GM21717 (cell line): ENCODE measurements around the gene USP17L30.
"Not testable (repeated sequence)": the region's sequence is repeated elsewhere in the genome, so short reads cannot be mapped to it uniquely, and the experiment has no call there.

Experiments
- ATAC-seq: cut with Tn5 transposase; IDR thresholded peaks from one replicate; pipeline ENCODE4 v1.9.1; 2021; ENCODE audit warnings: mild to moderate bottlenecking, moderate library complexity; ENCODE audit not compliant: unreplicated experiment

Gene USP17L30, protein sequence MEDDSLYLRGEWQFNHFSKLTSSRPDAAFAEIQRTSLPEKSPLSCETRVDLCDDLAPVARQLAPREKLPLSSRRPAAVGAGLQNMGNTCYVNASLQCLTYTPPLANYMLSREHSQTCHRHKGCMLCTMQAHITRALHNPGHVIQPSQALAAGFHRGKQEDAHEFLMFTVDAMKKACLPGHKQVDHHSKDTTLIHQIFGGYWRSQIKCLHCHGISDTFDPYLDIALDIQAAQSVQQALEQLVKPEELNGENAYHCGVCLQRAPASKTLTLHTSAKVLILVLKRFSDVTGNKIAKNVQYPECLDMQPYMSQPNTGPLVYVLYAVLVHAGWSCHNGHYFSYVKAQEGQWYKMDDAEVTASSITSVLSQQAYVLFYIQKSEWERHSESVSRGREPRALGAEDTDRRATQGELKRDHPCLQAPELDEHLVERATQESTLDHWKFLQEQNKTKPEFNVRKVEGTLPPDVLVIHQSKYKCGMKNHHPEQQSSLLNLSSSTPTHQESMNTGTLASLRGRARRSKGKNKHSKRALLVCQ

DNA sequence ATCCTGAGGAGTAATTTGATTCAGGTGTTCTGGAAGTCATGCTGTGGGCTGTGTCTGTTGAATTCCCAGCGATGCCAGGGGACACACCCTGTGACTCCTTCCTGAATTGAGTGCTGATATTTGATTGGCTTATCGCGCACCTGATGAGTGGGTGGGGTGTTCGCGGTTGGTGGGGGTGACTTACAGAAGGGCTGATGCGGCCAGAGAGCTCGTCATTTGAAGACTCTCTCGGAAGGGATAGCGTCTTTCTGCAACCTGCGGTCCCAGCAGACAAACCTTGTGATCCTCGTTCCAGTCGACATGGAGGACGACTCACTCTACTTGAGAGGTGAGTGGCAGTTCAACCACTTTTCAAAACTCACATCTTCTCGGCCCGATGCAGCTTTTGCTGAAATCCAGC is at the start of gene USP17L30:
USP17L30 (plus strand) TSS at position 301 of the 400 bp plus-strand sequence; CDS start at position 301, 0 bp downstream.
- not testable (repeated sequence) for ATAC-seq

DNA sequence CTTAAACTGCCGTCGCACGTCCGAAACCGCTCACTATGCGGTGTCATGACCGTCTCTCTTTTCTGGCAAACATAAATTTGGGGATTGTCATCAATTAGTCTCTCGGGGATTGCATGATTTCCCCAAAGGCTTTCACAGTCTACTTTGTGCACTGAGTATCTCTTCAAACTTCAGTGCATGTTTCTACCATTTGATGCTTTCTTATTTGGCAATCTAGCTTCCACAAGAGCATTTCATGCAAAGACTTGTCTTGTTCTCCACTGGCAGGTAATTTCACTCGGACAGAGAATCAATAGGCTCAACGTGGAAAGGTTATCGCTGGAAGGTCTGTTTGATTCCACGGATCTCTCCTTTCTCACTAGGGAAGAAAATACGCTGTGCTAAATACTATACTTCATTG is 38.7 kb upstream of the USP17L30 start:
- not testable (repeated sequence) for ATAC-seq

DNA sequence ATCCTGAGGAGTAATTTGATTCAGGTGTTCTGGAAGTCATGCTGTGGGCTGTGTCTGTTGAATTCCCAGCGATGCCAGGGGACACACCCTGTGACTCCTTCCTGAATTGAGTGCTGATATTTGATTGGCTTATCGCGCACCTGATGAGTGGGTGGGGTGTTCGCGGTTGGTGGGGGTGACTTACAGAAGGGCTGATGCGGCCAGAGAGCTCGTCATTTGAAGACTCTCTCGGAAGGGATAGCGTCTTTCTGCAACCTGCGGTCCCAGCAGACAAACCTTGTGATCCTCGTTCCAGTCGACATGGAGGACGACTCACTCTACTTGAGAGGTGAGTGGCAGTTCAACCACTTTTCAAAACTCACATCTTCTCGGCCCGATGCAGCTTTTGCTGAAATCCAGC is 38.1 kb upstream of the USP17L30 start, which contains the start of gene USP17L24:
USP17L24 (plus strand) TSS at position 301 of the 400 bp plus-strand sequence; CDS start at position 301, 0 bp downstream.
- not testable (repeated sequence) for ATAC-seq

DNA sequence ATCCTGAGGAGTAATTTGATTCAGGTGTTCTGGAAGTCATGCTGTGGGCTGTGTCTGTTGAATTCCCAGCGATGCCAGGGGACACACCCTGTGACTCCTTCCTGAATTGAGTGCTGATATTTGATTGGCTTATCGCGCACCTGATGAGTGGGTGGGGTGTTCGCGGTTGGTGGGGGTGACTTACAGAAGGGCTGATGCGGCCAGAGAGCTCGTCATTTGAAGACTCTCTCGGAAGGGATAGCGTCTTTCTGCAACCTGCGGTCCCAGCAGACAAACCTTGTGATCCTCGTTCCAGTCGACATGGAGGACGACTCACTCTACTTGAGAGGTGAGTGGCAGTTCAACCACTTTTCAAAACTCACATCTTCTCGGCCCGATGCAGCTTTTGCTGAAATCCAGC is 33.3 kb upstream of the USP17L30 start, which contains the start of gene USP17L25:
USP17L25 (plus strand) TSS at position 301 of the 400 bp plus-strand sequence; CDS start at position 301, 0 bp downstream.
- not testable (repeated sequence) for ATAC-seq

DNA sequence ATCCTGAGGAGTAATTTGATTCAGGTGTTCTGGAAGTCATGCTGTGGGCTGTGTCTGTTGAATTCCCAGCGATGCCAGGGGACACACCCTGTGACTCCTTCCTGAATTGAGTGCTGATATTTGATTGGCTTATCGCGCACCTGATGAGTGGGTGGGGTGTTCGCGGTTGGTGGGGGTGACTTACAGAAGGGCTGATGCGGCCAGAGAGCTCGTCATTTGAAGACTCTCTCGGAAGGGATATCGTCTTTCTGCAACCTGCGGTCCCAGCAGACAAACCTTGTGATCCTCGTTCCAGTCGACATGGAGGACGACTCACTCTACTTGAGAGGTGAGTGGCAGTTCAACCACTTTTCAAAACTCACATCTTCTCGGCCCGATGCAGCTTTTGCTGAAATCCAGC is 28.6 kb upstream of the USP17L30 start, which contains the start of gene USP17L26:
USP17L26 (plus strand) TSS at position 301 of the 400 bp plus-strand sequence; CDS start at position 301, 0 bp downstream.
- not testable (repeated sequence) for ATAC-seq

DNA sequence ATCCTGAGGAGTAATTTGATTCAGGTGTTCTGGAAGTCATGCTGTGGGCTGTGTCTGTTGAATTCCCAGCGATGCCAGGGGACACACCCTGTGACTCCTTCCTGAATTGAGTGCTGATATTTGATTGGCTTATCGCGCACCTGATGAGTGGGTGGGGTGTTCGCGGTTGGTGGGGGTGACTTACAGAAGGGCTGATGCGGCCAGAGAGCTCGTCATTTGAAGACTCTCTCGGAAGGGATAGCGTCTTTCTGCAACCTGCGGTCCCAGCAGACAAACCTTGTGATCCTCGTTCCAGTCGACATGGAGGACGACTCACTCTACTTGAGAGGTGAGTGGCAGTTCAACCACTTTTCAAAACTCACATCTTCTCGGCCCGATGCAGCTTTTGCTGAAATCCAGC is 23.8 kb upstream of the USP17L30 start, which contains the start of gene USP17L5:
USP17L5 (plus strand) TSS at position 301 of the 400 bp plus-strand sequence; CDS start at position 301, 0 bp downstream.
- not testable (repeated sequence) for ATAC-seq

DNA sequence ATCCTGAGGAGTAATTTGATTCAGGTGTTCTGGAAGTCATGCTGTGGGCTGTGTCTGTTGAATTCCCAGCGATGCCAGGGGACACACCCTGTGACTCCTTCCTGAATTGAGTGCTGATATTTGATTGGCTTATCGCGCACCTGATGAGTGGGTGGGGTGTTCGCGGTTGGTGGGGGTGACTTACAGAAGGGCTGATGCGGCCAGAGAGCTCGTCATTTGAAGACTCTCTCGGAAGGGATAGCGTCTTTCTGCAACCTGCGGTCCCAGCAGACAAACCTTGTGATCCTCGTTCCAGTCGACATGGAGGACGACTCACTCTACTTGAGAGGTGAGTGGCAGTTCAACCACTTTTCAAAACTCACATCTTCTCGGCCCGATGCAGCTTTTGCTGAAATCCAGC is 19.1 kb upstream of the USP17L30 start, which contains the start of gene USP17L27:
USP17L27 (plus strand) TSS at position 301 of the 400 bp plus-strand sequence; CDS start at position 301, 0 bp downstream.
- not testable (repeated sequence) for ATAC-seq

DNA sequence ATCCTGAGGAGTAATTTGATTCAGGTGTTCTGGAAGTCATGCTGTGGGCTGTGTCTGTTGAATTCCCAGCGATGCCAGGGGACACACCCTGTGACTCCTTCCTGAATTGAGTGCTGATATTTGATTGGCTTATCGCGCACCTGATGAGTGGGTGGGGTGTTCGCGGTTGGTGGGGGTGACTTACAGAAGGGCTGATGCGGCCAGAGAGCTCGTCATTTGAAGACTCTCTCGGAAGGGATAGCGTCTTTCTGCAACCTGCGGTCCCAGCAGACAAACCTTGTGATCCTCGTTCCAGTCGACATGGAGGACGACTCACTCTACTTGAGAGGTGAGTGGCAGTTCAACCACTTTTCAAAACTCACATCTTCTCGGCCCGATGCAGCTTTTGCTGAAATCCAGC is 14.3 kb upstream of the USP17L30 start, which contains the start of gene USP17L28:
USP17L28 (plus strand) TSS at position 301 of the 400 bp plus-strand sequence; CDS start at position 301, 0 bp downstream.
- ATAC-seq: not testable (repeated sequence)

DNA sequence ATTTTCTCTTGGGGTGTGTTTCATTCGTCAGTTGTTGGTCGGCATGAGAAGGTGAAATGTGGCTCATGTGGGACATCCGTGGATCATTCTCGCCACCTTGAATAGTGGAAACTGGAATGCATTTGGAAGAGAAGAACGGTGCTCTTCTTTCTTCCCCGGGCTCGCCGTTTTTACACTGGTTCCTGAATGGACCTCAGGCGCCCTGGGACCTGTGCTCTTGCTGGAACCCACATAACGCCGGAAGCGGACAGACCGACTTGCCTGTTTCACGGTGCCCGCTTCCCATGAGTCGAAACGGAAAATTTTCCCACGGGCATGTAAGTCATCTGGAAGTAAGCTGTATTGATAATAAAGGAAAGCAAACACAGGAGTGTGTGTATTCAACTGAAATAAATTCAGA is 12.1 kb upstream of the USP17L30 start:
- ATAC-seq: not testable (repeated sequence)

DNA sequence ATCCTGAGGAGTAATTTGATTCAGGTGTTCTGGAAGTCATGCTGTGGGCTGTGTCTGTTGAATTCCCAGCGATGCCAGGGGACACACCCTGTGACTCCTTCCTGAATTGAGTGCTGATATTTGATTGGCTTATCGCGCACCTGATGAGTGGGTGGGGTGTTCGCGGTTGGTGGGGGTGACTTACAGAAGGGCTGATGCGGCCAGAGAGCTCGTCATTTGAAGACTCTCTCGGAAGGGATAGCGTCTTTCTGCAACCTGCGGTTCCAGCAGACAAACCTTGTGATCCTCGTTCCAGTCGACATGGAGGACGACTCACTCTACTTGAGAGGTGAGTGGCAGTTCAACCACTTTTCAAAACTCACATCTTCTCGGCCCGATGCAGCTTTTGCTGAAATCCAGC is 9.6 kb upstream of the USP17L30 start, which contains the start of gene USP17L29:
USP17L29 (plus strand) TSS at position 301 of the 400 bp plus-strand sequence; CDS start at position 301, 0 bp downstream.
- ATAC-seq: not testable (repeated sequence)

DNA sequence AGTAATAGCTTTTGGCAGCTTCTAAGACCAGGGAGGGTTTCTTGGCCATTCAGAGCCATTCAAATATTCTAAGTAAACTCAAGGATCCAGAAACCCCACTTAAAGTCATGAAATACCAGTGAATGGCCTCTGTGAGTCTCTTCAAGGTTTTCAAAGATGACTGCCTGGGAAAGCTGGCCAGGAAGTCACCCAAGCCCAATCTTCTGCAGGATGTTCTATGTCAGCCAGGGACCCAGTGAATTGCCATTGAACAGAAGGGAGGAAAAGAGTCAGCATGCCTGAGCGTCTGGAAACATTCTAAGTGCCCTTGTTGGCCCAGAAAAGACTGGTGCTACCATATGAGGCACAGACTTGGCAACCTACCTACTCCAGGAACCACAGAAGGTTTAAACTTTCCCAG is 17.0 kb downstream of the USP17L30 start:
- ATAC-seq: not testable (repeated sequence)

DNA sequence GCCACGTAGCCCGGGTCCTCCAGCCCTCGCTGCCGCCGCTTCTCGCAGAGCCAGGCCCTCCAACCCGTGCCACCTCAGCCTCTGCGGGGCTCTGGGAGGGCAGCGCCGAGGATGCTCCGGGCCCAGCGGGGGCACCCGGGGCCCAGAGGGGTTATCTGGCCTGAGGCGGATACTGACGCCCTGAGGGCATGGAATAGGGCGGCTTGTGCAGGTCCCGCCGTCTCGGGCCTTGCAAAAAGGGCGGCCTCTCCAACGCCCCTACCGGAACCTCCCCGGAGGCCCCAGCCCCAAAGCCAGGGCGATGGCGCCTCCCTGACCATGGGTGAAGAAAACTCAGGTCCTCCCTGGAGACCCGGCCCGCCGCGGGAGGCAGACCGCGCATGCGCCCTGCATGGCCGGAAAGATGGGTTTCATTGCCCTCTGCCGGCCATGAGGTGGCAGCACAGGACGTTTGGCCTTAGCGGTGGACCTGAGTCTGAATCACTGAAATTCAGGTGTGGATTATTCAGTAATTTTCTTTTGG is 18.1 kb downstream of the USP17L30 start:
- ATAC-seq: not testable (repeated sequence)

DNA sequence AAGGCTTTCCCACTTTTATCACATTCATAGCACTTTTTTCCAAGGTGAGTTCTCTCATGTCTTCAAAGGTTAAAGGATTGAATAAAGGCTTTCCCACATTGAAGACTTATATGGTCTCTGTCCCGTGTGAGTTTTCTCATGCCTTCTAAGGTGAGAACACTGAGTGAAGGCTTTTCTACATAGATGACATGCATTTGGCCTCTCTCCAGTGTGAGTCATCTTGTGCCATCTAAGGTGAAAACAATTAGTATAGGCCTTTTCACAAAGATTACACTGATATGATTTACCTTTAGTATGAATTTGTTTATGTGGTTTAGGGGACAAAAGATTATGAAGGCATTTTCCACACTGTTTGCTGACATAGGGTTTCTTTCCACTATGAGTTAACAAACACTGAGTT is 21.2 kb downstream of the USP17L30 start:
- ATAC-seq: no peak

DNA sequence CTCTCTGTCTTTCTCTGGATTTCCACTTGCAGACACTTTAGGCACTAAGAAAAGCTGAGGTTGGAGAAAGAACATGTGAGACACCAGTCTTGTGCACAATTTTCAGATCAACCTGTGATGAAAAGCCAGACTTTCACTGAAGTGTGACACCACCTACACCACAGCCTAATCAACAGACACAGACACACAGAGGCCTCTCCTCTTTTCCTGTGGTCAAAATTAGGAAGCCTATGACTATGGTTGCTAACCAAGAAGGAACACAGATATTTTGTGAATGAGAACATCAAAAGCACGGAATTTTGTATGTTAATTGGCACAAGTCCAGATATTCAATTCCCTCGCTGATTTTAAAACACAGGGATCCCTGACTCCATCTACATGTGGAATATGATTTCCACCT is 26.1 kb downstream of the USP17L30 start:
- not testable (repeated sequence) for ATAC-seq

DNA sequence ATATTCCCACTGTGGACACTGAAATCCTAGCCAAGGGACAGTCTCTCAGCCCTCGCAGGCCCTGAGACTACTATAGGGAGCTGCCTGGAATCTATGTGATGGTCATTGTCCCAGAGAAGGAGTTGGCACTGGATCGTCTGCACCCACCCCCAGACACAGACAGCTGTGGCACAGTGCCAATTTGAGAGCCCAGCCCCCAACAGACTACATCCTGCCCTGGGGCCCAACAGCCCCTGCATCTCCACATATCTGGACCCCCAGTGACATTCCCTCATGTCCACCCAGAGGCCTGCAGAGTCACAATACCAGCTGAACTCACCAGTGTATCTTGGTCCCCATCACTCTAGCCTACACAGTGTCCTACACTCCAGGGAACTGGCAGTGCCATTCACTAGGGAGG is 42.8 kb downstream of the USP17L30 start:
- ATAC-seq: not testable (repeated sequence)

DNA sequence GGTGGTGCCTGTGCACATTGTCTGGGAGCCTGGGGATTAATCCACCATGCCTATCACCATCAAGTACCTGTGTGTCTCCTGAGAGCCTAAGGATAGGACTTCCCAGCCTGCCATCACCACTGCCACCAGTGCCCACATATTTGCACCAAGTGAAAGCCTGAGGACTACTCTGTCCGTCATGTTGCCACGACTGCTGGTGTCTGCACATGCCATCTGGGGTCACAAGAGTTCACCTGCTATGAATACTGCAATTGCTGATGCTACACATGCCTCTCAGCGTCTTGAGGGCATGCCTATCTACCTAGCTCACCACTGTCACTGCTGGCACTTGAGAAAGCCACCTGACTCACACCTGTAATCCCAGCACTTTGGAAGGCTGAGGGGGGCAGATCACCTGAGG is 43.6 kb downstream of the USP17L30 start:
- ATAC-seq: not testable (repeated sequence)

DNA sequence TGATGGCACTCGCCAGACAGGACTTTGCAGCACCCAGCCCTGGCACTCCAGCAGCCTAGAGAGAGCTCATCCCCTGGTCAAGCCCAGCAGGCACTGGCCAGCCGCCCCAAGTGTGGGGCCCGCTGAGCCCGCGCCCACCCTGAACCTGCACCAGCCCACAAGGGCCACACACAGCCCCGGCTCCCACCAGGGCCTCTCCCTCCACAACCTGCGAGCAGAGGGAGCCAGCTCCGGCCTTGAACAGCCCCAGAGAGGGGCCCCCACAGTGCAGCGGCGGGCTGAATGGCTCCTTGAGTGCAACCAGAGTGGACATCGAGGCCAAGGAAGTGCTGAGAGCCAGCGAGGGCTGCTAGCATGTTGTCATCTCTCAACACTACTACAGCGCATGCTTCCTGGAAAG is 46.9 kb downstream of the USP17L30 start:
- no peak for ATAC-seq
